IgD-negative memory B cell (primary cell): ENCODE data around the gene ADAMTS6. TPM values are rescaled to one million over a fixed set of nuclear protein-coding genes. Genes with fewer than 3 reads are reported as not detected.
A peak's percentile ranks its signal among the peaks of the same experiment; 100 is the strongest.

ENCODE experiments used
- H3K27ac Mint-ChIP-seq, 3 donors: one replicate each; pipeline ENCODE4 v1.8.0; 2020 to 2022; ENCODE audit warnings: mild to moderate bottlenecking in 3 of 3, mixed read lengths in 3 of 3, moderate library complexity in 1 of 3
- H3K27me3 Mint-ChIP-seq: one replicate; pipeline ENCODE4 v1.8.0; 2021; ENCODE audit warnings: mixed read lengths
- H3K36me3 Mint-ChIP-seq: one replicate; pipeline ENCODE4 v1.8.0; 2020; ENCODE audit warnings: mild to moderate bottlenecking, mixed read lengths
- H3K4me1 Mint-ChIP-seq, 3 donors: one replicate each; pipeline ENCODE4 v1.8.0; 2020 to 2022; ENCODE audit warnings: mixed read lengths in 3 of 3, mild to moderate bottlenecking in 1 of 3
- H3K4me3 Mint-ChIP-seq, 4 donors: one replicate each; pipeline ENCODE4 v1.8.0; 2020 to 2022; ENCODE audit warnings: mild to moderate bottlenecking in 4 of 4, mixed read lengths in 4 of 4, moderate library complexity in 3 of 4
- H3K9me3 Mint-ChIP-seq, 3 donors: one replicate each; pipeline ENCODE4 v1.8.0; 2020 to 2021; ENCODE audit warnings: mixed read lengths in 3 of 3, mild to moderate bottlenecking in 1 of 3
- polyA plus RNA-seq: library from polyadenylated mRNA; unstranded; fragments of 300-500 nt; fragmentation: Illumina TruSeq; gene quantifications from one replicate; pipeline ENCODE4 v1.2.3, GENCODE V29; 2021

ADAMTS6 gene
- polyA plus RNA-seq, 1 donor from 2014 or later = 0.88 TPM

DNA sequence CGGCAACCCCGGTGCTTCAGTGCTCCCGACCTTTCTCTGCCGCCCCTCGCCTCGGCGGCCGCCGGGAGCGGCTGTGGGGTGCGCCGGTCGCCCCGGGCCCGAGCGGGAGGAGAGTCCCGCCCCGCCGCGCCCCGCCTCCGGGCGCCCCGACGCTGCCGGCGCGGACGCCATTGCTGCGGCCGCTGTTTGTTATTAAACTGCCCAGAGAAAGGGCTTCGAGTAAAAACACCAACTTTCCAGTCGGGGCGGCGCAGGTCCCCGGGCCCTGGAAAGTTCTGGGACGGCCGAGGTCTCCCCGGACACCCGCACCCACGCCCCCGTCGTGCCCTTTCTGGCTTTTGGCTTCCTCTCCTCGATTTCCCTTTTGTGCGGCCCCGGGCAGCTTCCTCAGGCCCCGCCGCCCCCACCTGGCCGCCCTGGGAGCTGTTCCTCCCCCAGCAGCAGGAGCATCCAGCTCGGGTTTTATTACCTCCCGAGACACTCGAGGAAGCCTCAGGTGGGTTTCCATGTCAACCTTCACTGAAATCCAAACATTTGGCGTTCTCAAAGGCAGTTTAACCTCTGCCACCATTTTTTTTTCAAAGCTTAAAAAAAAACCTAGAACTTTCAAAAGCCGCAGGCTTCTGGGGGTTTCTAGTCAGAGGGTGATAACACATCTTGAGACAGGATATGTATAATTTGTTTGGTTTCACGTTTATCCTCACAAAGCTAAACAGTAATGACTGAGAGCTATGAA is 378.6 kb downstream of the ADAMTS6 start:
- H3K4me1 Mint-ChIP-seq = peaks cover 11 to 24% (median 22%) of the 10 kb centered on the region in 3 donors
- peak overlapping the region; percentile 36 to 96 (median 87) for H3K27ac Mint-ChIP-seq
- H3K9me3 Mint-ChIP-seq = no peaks in the 10 kb centered on the region
- peak overlapping the region; percentile 86 to 95 (median 90) for H3K4me3 Mint-ChIP-seq
- H3K36me3 Mint-ChIP-seq = peaks cover 3% of the 10 kb centered on the region
- H3K27me3 Mint-ChIP-seq = no peaks in the 10 kb centered on the region

DNA sequence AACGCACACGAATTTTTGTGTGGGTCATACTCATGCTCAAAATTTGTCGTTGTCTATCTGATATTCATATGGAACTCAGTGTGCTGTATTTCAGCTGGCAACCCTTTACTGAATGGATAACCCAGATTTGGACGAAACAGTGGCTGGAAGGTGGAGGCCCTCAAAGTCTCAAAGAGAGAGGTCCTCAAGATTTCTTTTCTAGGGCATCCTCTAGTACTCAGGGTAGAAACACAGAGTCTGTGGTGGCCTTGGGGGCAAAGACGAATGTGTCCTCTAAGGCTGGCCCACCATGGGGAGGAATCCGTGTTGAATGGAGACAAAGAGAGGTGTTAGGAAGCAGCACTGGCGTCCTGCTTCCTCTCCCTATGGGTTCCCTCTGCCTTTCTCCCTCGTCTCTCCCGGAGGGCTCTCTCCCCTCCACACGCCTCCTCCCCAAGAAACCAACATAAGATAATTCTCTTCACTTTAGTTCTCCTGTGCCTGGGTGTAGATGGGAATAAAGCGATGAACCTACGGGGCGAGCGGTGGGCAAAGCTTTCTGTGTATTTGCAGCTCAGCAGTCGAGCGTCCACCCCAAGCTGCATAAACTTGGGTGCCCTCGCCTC is 379.2 kb downstream of the ADAMTS6 start:
- no peaks in the 10 kb centered on the region for H3K9me3 Mint-ChIP-seq
- H3K4me3 Mint-ChIP-seq = peak overlapping the region; percentile 86 to 95 (median 90)
- peaks cover under 1% of the 10 kb centered on the region for H3K36me3 Mint-ChIP-seq
- H3K27ac Mint-ChIP-seq = peak overlapping the region; percentile 36 to 96 (median 94)
- peaks cover 11 to 24% (median 22%) of the 10 kb centered on the region in 3 donors for H3K4me1 Mint-ChIP-seq
- H3K27me3 Mint-ChIP-seq = no peaks in the 10 kb centered on the region

DNA sequence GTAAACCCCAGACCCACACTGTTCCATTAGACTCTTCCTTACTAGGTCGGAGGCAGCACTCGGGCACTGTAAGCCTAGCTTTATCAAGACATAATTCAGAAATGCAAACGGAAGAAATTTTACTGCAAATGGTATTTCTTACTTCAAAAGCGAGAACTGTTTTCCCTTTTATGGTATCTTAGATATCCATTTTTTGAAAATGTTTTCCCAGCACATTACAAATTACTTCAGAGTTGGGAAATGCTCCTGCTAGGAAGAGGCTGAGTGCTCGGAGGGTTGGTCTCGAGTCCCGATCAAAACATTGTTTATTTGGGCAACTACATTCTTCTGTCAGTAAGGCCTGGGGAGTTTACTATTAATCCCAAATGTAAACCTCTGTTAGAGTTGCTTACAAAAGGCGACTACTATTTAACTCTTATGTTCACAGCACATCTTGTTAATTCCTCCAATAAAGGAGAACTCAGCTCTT is 380.1 kb downstream of the ADAMTS6 start:
- Mint-ChIP-seq H3K27ac (peak overlapping the region in 2 of 3 donors; percentile 11 to 36), H3K36me3 (no peaks in the 10 kb centered on the region), H3K27me3 (no peaks in the 10 kb centered on the region), H3K9me3 (no peaks in the 10 kb centered on the region), H3K4me3 (peak overlapping the region; percentile 10 to 95 (median 90)), H3K4me1 (peaks cover 11 to 24% (median 22%) of the 10 kb centered on the region in 3 donors)

DNA sequence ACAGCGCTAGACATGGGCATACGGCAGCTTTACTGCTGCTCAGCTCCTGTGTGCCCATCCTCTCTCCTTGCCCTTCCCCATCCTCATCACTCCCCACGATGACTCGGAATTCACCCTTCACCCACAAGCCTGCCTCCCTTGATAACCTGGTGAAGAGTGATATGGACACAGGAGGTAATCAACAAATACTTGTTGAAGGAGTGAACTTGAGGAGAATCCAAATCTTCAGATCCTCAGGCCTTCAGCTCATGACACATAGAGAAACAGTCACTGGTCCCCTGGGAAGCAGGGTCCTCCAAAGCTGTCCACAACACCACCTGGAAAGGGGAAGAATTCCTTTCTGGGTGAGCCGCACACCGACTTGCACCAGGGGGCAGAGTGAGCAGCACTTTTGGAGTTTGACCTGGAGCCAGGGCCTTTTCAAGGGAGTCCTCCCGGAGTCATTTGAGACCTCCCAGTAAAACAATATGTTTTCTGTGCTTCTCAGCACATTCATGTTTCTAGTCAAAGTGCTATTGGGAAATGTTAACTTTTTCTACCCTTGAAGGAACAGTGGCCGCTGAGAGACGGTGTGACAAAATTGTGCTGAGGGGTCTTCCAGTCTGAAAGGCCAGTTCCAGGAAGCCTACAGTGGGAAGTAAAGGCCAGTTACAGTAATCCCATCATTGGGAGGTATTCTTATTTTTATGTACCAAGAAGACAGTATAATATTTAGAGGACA is 380.6 kb downstream of the ADAMTS6 start:
- Mint-ChIP-seq H3K27me3 (no peaks in the 10 kb centered on the region), H3K4me3 (peak overlapping the region in 3 of 4 donors; percentile 10 to 93 (median 86)), H3K36me3 (peaks cover 2% of the 10 kb centered on the region), H3K27ac (peak overlapping the region in 1 of 3 donors; percentile 11), H3K9me3 (no peaks in the 10 kb centered on the region), H3K4me1 (peaks cover 11 to 22% (median 17%) of the 10 kb centered on the region in 3 donors)

Other genes starting within 250 kb of the ADAMTS6 start
- 9.5 TPM for gene CENPK, start 81.2 kb upstream of the ADAMTS6 start, polyA plus RNA-seq
- gene PPWD1, start 81.4 kb upstream of the ADAMTS6 start, polyA plus RNA-seq = 25.6 TPM
- 11.6 TPM for gene TRIM23, start 142.4 kb upstream of the ADAMTS6 start, polyA plus RNA-seq
- 5.1 TPM for gene SHLD3, start 143.1 kb upstream of the ADAMTS6 start, polyA plus RNA-seq
- gene TRAPPC13, start 143.1 kb upstream of the ADAMTS6 start, polyA plus RNA-seq = 13.6 TPM
- 2.9 TPM for gene SGTB, start 240.2 kb upstream of the ADAMTS6 start, polyA plus RNA-seq
- gene NLN, start 240.3 kb upstream of the ADAMTS6 start, polyA plus RNA-seq = 3.6 TPM